MM.1S (cell line): ENCODE data around the gene ADAMTS1.

ENCODE experiments used
- CTCF ChIP-seq: fragments of 300-600 bp; sonication (generic); IDR thresholded peaks from 2 replicates; pipeline ENCODE4 v1.5.1; 2016; ENCODE audit warnings: antibody characterized with exemption, low read length, mixed read lengths
- EZH2 ChIP-seq: fragments of 300-600 bp; sonication (generic); optimal IDR thresholded peaks from 2 replicates; pipeline ENCODE3; 2017; ENCODE audit warnings: low read depth, mild to moderate bottlenecking, antibody characterized with exemption, low read length, mixed read lengths
- EZH2phosphoT487 ChIP-seq: fragments of 300-600 bp; sonication (generic); IDR thresholded peaks from 2 replicates; pipeline ENCODE4 v1.6.1; 2018; ENCODE audit warnings: antibody characterized with exemption, low read length

DNA sequence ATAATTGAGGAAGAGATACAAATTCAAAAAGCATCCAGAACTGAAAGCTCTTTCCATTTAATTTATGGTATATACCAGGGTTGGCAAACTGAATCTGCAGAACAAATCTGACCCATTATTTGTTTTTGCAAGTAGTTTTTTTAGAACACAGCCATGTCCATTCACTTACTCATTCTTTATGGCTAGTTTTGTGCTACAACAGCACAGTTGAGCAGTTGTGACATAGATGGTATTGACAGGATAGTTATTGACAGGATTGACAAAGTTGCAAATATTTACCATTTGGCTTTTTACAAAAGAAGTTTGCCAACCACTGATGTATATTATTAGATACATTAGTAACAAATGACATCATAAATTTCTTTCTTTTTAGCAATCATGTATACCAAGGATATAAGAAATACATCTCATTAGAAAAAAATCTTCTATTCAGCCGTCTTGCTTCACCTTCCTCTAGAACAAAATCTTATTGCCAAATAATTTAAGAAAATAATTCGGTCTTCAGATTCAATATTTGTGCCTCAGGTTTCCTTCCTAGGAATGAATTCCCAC, 9.4 kb downstream of the ADAMTS1 start:
- TF ChIP-seq EZH2 (no peak), CTCF (no peak), EZH2phosphoT487 (no peak)
